Activated CD4-positive, CD25-positive, alpha-beta regulatory T cell (primary cell): Measurements from ENCODE around the gene FPR1.

ENCODE experiments used
- DNase-seq, 4 experiments: peaks; one replicate each; lab custom pipeline; 2025; lab: John Stamatoyannopoulos, UW

FPR1 gene

GRCh38 chr19:51751655-51752054 is at the start of gene FPR1:
Gene FPR1 (minus strand): TSS chr19:51751878. CDS start chr19:51746994, 4,884 bp downstream.
- DNase-seq: no peak

- no peak for DNase-seq
These were observed 49.0 kb upstream of the FPR1 start for GRCh38 chr19:51800473-51801244.

- no peak for DNase-seq
These were observed 48.2 kb upstream of the FPR1 start for GRCh38 chr19:51799774-51800472.

GRCh38 chr19:51799034-51799773 is 47.5 kb upstream of the FPR1 start:
- DNase-seq: no peak

- no peak for DNase-seq
These were observed 46.4 kb upstream of the FPR1 start for GRCh38 chr19:51798062-51798461.

- no peak for DNase-seq
These were observed 45.8 kb upstream of the FPR1 start for GRCh38 chr19:51797480-51797879.

GRCh38 chr19:51796195-51796679 is 44.6 kb upstream of the FPR1 start:
- DNase-seq: no peak

- DNase-seq: no peak
These were observed 43.3 kb upstream of the FPR1 start, which contains the start of gene FPR3 for GRCh38 chr19:51794885-51795490. Gene FPR3 (plus strand): TSS chr19:51795157. CDS start chr19:51823749, 28,592 bp downstream.

- no peak for DNase-seq
These were observed 42.3 kb upstream of the FPR1 start for GRCh38 chr19:51793994-51794393.

- DNase-seq: no peak
These were observed 41.3 kb upstream of the FPR1 start for GRCh38 chr19:51792932-51793331.

GRCh38 chr19:51789061-51789795 is 37.5 kb upstream of the FPR1 start:
- DNase-seq: no peak

- DNase-seq: no peak
These were observed 36.4 kb upstream of the FPR1 start for GRCh38 chr19:51788029-51788428.

- DNase-seq: no peak
These were observed 35.2 kb upstream of the FPR1 start for GRCh38 chr19:51786646-51787494.

GRCh38 chr19:51784922-51785690 is 33.4 kb upstream of the FPR1 start:
- no peak for DNase-seq

GRCh38 chr19:51784109-51784785 is 32.6 kb upstream of the FPR1 start:
- no peak for DNase-seq

GRCh38 chr19:51783372-51783771 is 31.7 kb upstream of the FPR1 start:
- DNase-seq: no peak

- no peak for DNase-seq
These were observed 30.3 kb upstream of the FPR1 start for GRCh38 chr19:51781999-51782398.

- DNase-seq: no peak
These were observed 28.6 kb upstream of the FPR1 start for GRCh38 chr19:51780270-51780669.

- DNase-seq: no peak
These were observed 28.0 kb upstream of the FPR1 start for GRCh38 chr19:51779703-51780102.
